GM15510 (cell line): Measurements from ENCODE around the gene ARHGEF26.

Source experiments
- POLR2A ChIP-seq: IDR thresholded peaks from 3 replicates; pipeline ENCODE4 v1.6.1; 2011; ENCODE audit warnings: borderline replicate concordance; ENCODE audit not compliant: insufficient read length; ENCODE audit errors: extremely low read depth

The ARHGEF26 gene

GRCh38 chr3:154275965-154276364, 154.8 kb downstream of the ARHGEF26 start:
- no peak for TF ChIP-seq POLR2A

- no peak for TF ChIP-seq POLR2A
Observed at GRCh38 chr3:154280161-154280560, 159.0 kb downstream of the ARHGEF26 start.

GRCh38 chr3:154285221-154285620, 164.0 kb downstream of the ARHGEF26 start:
- no peak for TF ChIP-seq POLR2A

- TF ChIP-seq POLR2A: no peak
Observed at GRCh38 chr3:154290187-154290586, 169.0 kb downstream of the ARHGEF26 start.

GRCh38 chr3:154294016-154294415, 172.8 kb downstream of the ARHGEF26 start:
- TF ChIP-seq POLR2A: no peak

GRCh38 chr3:154301561-154301960, 180.4 kb downstream of the ARHGEF26 start:
- TF ChIP-seq POLR2A: no peak

GRCh38 chr3:154304116-154304786, 183.1 kb downstream of the ARHGEF26 start:
- TF ChIP-seq POLR2A: no peak

GRCh38 chr3:154304936-154305335, 183.7 kb downstream of the ARHGEF26 start:
- no peak for TF ChIP-seq POLR2A

GRCh38 chr3:154307363-154307762, 186.2 kb downstream of the ARHGEF26 start:
- TF ChIP-seq POLR2A: no peak
